ENCODE data around the gene ARHGAP18.

ARHGAP18 gene

DNA sequence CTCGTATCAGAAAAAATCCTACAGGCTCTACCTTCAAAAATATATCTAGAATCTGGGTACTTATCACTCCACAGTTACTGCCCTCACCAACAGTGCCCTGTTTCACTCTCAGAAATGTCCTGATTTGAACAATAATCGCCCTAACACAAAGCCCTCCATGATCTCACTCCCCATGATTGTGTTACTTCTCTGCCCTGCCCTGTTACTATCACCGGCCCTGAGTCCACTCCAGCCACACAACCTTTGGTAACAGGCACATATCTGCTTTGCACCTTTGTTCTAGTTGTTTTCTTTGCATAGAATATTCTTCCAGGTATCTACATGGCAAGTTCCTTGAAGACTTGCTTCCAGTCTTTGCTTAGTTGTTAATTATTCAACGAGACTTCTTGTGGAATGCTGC is 142.0 kb downstream of the ARHGAP18 start:
- no peak for DNase-seq

DNA sequence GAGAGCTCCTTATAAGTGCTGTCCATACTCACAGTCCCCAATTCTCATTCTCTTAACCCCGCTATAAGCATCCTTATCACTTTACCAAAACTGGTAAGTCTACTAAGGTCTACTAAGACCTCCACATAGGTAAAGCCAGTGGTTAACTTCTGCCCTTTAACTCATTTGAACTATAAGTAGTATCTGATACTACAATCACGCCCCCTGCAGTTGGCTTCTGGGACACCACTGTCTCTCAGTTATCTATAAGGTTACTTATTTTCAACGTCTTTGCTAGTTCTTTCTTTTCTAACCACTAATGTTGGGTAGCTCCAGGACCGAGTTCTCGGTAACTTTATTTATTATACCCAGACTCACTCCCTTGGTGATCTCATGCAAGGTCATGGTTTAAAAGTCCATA is 142.6 kb downstream of the ARHGAP18 start:
- DNase-seq: peak; percentile 21 to 42

- no peak for DNase-seq
These were observed 144.2 kb downstream of the ARHGAP18 start for GRCh38 chr6:129565811-129566210.

DNA sequence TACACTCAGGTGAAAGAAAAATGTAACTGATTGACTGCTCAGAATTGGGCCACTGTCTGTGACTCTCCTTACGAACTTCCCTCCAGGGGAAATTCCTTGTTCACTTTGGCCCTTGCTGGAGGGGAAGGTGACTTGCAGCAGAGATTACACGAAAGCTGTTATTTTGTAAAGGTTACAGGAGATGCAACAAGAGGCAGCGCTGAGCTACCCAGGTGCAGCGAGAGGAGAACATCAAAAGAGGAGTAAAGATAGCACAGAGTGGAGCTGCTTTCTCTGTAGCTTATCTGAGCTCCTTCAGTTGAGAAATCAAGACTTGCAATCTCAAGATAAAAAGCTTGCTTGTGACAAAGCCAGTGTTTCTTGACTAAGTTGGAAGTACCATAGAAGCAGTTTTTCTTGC is 144.6 kb downstream of the ARHGAP18 start:
- no peak for DNase-seq

- DNase-seq: no peak
These were observed 151.7 kb downstream of the ARHGAP18 start for GRCh38 chr6:129558248-129558647.

GRCh38 chr6:129555206-129555832 is 154.7 kb downstream of the ARHGAP18 start:
- DNase-seq: no peak

- no peak for DNase-seq
These were observed 157.6 kb downstream of the ARHGAP18 start for GRCh38 chr6:129552413-129552812.

- DNase-seq: no peak
These were observed 158.5 kb downstream of the ARHGAP18 start for GRCh38 chr6:129551486-129551885.

DNA sequence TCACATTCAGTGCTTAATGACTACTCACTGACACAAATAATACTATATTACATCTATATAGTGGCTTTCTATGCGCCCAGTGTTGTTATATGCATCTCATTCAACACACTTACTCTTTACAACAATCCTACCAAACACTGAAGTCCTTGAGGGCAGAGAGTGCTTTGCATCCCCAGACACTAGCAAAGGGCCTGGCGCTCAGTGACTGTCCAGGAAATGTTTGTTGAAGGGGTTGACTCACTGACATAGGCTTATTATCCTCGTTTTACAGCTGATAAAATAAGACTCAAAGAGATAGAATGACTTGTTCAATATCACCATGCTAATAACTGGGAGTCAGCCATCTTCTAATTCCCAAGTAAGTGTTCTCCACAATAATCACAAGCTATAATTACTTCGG is 163.3 kb downstream of the ARHGAP18 start:
- DNase-seq: no peak

- no peak for DNase-seq
These were observed 164.9 kb downstream of the ARHGAP18 start for GRCh38 chr6:129544892-129545612.

DNA sequence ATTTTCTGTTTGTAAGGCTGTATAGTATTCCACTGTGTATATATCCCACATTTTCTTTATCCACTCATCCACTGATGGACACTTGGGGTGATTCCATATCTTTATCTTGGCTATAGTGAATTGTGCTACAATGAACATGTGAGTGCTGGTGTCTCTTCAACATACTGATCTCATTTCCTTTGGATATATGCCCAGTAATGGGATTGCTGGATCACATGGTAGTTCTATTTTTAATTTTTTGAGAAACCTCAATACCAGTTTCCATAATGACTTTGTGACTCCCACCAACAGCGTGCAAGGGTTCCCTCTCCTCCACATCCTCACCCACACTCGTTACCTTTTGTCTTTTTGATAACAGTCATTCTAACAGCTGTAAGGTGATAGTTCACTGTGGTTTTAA is 166.0 kb downstream of the ARHGAP18 start:
- DNase-seq: no peak

DNA sequence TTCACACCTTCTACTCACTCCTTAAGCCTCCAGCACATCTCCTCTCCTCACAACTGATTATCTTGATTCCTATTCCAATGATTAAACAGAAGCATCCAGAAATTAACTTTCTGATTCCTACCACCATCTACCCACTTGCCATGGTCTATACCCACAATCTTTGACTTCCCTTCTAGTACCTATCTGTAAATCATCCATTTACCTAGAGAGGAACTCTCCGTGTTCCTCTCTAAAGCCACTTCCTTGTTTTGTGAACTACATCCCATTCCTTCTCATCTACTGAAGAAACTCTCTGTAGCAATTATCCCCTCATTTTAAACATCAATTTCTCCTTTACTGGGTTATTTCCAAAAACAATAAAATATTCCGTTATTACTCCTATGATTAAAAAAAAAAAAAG is 167.3 kb downstream of the ARHGAP18 start:
- DNase-seq: no peak

GRCh38 chr6:129539032-129539431 is 170.9 kb downstream of the ARHGAP18 start:
- DNase-seq: peak; percentile 17 to 51

DNA sequence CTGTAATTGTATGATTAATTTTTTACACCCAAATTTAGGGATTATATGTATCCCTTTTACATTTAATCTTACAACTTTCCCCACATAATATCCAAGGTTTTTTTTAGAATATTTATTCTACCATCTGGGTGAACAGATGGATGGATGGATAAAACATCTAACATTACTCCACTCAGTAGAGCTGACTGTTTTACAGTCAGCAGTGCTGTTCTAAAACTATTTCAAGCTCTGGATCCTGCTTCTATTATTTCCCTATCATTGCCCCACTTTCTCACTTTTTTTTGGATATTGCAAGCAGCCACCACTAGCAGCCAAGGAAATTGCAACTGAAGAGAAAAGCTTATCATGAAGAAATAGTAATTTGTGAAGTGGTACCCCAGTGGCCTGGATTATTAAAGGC is 173.7 kb downstream of the ARHGAP18 start:
- DNase-seq: peak; percentile 82 to 95

- DNase-seq: peak in 1 of 2 experiments; percentile 10
These were observed 175.1 kb downstream of the ARHGAP18 start for GRCh38 chr6:129534926-129535325.
